Measurements from ENCODE around the gene FGF12.

The FGF12 gene

GRCh38 chr3:192408647-192409200 lies 318.6 kb downstream of the FGF12 start:
- DNase-seq: peak; percentile 5

GRCh38 chr3:192408007-192408646 lies 319.2 kb downstream of the FGF12 start:
- no peak for DNase-seq

DNA sequence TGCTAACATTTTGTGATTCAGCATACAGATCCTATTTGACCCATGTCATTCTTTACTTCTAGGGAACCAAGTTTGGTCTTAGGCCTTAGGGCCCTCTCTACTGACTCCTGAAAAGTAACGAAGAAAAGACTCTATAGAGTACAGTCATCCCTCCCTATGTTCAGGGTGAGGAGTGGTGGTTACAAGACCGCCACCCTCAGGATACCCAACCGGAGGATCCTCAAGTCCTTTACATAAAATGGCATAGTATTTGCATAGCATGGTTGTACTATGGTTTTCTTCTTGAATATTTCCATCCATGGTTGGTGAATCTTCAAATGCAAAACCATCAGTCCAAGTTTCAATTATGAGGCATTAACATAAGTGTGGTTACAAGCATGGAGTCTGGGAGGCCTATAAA lies 327.6 kb downstream of the FGF12 start:
- no peak for DNase-seq

DNA sequence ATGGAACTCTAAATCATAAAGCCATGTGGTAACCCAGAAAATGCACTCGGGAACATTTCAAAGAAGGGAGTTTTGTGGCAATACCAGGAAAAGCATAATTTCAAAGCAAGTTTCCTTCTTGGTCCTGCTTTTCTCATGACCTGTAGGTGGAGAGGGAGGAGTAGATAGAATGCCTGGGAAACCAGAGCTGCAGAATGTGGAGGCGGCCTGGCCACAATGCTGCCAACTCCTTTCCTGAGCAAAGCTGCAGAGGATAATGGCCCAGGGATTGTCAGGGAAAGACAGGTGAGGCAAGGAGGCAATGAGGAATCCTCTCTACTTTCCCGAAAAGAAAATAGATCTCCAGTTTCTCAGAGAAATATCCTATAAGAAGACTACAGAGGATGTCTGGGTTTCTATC lies 330.3 kb downstream of the FGF12 start:
- no peak for DNase-seq

DNA sequence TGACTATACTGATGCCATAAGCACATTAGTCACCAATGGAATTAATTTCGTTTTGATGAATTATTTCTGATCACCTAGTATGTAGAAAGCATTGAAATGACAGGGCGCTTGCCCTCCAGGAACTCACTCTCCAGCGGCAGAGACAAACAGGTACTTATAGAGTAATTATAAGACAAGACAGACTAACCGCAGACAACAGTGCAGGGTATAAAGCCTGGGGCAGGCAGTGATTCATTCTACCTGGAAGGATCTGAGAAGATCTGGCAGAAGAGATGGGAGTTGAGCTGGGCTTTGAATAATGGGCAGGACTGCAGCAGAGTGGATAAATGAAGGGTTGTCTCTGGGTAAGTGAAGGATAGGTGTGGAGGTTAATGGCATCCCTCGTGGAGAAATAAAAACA lies 331.8 kb downstream of the FGF12 start:
- no peak for DNase-seq

GRCh38 chr3:192392986-192393385 lies 334.4 kb downstream of the FGF12 start:
- no peak for DNase-seq

DNA sequence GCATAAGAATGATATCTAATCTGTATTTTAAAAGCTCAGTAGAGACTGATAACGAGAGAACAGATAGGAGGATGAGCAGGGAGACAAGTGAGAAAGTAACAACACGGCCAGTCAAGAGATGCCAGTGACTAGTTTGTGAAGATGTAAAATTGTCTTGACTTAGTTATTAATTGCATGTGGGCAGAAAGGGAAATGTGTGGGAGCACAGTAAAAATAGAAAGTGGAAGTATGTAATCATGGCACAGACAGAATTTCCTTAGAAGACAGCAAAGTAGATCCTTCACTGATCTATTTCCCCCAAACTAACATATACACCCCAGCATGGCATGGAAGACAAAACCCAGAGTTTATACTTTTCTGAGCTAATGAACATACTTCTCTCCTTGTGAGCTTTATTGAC lies 344.5 kb downstream of the FGF12 start:
- no peak for DNase-seq

DNA sequence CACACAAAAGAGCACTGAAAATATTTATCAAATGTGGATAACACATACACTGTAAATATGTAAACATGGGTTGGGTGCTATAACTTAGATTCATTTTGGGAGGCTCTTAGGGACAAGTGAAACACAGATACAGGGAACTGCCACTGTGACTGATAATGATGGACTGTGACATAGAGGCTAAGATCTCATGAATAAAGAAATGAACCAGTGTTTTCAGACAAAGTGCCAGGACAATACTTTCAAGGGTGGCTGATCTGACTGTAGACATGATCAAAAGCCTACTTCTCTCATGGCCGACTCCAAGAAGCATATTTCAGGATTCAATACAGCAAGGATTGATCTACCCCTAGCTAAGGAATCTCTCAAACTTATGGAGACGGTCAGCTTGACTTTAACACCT lies 353.8 kb downstream of the FGF12 start:
- no peak for DNase-seq

DNA sequence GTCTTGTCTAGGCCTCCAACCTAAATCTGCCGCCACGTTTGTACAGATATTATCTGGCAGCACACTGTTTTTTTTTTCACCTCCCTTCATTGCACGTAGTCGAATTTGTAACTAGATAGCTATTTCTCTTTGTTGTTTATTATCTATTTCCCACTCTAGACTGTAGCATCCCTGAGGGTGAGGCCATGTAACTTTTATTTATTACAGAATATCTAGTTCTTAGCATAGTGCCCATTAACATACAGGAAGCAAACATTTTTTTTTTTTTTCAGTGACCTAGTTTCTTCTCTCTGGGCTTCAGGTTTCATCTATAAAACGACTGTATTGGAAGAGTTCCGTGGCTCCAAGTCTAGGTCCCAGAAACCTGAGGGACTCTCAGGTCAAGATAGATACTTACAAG lies 354.3 kb downstream of the FGF12 start:
- no peak for DNase-seq

GRCh38 chr3:192372616-192373015 lies 354.7 kb downstream of the FGF12 start:
- DNase-seq: no peak

DNA sequence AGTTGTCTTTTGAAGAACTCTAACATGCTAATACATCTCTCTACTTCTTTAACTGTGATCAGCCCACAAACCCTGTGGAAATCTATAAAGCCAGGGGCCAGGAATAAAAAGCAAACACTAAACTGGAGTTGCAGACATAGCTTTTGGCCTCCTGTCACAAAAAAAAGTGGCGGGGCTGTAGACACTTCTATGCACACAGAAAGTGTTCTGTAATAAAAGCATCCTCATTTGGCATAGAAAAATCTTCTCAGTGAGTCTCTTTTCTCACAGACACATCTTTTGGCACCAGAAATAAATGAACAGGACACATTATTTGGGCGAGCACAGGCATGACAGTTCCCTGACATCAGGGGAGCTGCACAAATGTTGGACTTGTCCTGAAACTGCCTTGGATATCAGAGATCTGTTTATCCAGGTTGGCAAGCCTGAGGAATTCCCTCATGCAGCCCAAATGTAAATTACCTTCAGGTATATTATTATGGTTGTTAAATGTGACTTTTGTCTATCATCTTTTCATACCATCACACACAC lies 355.4 kb downstream of the FGF12 start:
- DNase-seq: no peak

GRCh38 chr3:192367616-192368015 lies 359.7 kb downstream of the FGF12 start:
- no peak for DNase-seq

DNA sequence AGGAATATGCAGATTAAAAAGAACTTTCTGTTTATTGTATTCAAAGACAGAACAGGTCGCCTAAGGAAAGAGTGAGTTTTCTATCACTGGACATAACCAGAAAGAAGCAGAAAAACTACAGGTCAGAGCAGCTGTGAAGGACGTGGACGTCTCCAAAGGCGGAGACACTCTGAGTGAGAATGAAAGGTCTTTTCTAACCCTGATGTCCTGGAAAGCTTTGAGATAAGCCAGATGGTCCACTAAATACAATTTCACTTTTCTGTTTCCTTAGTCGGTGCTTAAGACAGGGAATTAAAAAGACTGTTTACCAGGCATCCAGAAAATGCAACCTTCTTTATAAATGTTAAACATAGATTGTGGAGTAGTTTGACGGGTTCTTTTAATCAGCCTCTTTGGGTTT lies 360.4 kb downstream of the FGF12 start:
- DNase-seq: no peak

DNA sequence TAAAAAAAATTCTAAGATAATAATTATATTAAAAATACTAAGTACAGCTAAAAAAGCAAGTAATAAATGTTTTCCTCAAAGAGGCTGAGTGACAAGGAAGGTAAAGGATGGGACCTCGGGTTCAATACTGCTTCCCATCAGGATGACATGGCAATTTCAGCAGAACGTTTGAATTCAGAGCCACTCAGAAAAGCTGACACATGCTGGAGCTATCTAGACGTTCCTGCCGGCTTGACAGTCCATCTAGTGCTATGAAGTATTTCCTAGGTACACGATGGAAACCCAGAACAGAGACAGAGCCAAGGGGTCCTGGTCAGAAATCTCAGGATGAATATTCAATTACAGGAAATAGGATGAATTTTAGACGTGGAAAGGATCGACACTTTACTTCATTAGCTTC lies 361.8 kb downstream of the FGF12 start:
- DNase-seq: no peak

DNA sequence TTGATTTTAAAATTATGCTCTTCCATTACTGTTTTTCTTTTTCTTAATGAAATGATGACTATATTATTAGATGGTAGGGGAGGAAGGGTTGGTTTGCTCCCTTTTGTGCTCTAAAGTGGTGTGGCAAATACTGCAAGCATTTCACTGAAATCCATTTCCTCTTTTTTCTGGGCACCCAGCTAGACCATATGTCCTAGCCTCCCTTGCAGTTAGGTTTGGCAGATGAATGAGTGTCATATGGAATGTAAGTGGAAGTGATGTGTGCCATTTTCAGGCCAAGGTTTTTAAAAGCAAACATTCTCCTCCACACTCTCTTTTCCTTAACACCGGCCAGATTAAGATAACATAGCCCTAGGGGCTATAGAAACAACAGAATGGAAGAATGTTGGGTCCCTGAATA lies 363.0 kb downstream of the FGF12 start:
- no peak for DNase-seq

DNA sequence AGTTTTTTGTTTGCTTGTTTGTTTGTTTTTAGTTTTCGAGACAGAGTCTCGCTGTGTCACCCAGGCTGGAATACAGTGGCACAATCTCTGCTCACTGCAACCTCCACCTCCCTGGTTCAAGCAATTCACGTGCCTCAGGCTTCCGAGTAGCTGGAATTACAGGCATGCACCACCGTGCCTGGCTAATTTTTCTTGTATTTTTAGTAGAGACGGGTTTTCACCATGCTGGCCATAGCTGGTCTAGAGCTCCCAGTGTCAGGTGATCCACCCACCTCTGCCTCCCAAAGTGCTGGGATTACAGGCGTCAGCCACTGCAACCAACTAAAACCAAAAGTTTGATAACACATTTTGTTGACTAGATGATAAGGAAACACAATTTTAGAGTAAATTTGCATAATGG lies 372.7 kb downstream of the FGF12 start:
- DNase-seq: no peak

GRCh38 chr3:192352142-192352541 lies 375.2 kb downstream of the FGF12 start:
- no peak for DNase-seq

GRCh38 chr3:192351441-192351840 lies 375.9 kb downstream of the FGF12 start:
- DNase-seq: no peak

DNA sequence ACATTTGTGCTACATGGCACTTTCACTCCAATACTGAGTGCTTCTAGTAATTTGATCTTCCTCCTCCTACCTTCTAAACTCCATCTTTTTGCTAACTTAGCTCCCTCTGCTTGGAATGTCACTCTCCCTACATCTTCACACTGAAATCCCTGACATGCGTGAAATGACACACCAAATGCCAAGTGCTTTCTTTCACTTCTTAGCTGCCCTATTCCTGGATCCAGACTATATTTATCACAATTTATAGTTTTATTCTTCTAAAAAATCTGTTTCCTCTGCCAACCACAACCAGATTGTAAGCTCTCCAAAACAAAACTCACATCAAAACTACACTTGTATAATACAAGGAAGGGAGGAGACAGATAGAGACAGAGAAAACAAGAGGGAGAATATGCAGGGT lies 387.3 kb downstream of the FGF12 start:
- DNase-seq: no peak

DNA sequence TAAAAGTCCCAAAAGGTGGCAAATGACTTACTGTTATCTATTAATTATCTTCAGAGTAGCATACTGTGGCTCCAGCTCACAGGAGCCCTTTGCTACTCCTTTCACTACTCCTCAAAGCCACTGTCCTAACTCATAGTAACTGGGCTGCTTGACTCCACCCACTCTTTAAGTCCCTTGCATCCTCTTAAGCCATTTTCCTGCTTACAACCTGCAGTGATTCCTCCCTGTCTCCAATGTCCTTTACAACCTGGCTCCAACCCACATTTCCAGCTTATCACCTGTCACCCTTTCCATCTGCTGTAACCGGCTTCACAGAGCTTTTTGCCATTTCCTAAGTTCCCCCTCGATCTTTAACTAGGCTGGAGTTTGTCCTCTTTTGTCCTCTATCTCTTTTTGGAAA lies 388.1 kb downstream of the FGF12 start:
- DNase-seq: no peak

DNA sequence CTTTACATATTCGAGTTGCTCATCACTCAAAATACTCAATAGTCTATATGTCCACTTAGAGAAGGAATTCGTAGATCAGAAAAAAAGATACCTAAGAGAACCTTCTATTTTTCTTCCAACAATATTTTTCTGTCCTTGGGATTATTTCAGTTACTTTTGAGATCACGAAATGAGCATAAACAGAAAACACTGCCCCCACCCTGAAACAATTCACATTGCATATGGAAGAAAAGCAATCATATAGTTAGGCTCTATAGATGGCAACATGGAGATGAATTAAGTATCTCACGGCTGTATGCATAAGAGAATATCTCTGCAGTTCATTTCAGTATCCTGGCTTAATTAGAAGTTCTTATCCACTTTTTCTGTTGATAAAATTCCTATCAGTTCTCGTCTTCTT lies 391.1 kb downstream of the FGF12 start:
- no peak for DNase-seq

GRCh38 chr3:192332386-192333291 lies 394.7 kb downstream of the FGF12 start:
- DNase-seq: no peak

GRCh38 chr3:192331749-192332385 lies 395.5 kb downstream of the FGF12 start:
- no peak for DNase-seq

DNA sequence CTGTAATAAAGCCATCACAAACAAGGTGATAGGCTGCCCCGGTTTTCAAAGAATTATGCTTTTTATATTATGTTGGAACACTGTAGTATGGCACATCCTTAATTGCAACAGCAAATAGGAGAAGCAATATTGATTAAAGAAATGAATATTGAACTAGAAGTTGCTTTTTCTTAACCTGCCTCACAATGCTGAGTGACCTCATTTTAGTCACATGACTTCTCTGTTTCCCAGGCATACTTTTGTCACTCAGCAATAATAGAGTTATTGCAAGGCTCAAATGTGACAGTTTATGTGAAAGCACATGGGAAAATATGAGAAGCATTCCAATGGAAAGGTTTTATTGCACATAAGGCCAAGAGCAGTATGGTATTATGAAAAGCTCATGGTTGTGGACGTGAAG lies 400.7 kb downstream of the FGF12 start:
- no peak for DNase-seq
